GM19455 (cell line): ENCODE results near the gene TARS1.
"Not testable (repeated sequence)": the region's sequence is repeated elsewhere in the genome, so short reads cannot be mapped to it uniquely, and the experiment has no call there.

Experiments used
- ATAC-seq: cut with Tn5 transposase; IDR thresholded peaks from one replicate; pipeline ENCODE4 v1.9.1; 2021; ENCODE audit not compliant: unreplicated experiment

TARS1 gene

DNA sequence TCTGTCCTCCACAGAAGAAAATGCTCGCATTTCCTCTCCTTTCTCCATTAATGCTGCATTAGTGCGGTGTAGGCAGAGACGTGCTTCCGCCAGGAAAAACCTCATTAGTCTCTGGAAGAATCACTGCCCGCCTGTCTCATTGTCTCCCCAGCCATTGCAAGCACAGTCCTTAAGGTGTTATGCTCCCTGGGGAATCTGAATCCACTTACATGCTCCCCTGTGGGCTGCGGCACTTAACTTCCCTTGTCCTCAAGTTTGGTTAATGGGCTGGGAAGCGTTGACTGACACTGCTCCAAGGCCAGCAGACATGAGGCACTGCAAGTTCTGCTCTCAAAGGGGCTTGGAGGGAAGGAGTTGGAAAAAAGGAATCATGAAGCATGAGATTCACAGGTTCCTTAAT, 41.6 kb downstream of the TARS1 start:
- ATAC-seq = no peak

DNA sequence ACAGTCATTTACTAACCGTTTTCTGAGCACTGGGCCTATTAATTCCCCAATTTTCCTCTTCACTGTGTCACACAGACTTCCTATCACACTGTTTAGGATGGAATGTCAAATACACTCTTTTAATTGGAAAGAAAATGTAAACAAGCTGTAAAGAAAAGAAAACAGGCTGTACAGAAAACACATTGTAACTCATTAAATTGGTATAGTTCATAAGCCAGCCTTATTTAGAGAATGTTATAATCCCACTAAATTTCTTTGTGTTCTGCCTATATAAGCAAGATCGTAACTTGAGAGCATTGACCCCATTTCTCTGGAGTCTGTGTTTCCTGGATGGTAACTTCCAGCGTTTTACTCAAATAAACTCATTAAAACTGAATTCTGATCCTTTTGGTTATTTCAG, 46.5 kb downstream of the TARS1 start:
- no peak for ATAC-seq

DNA sequence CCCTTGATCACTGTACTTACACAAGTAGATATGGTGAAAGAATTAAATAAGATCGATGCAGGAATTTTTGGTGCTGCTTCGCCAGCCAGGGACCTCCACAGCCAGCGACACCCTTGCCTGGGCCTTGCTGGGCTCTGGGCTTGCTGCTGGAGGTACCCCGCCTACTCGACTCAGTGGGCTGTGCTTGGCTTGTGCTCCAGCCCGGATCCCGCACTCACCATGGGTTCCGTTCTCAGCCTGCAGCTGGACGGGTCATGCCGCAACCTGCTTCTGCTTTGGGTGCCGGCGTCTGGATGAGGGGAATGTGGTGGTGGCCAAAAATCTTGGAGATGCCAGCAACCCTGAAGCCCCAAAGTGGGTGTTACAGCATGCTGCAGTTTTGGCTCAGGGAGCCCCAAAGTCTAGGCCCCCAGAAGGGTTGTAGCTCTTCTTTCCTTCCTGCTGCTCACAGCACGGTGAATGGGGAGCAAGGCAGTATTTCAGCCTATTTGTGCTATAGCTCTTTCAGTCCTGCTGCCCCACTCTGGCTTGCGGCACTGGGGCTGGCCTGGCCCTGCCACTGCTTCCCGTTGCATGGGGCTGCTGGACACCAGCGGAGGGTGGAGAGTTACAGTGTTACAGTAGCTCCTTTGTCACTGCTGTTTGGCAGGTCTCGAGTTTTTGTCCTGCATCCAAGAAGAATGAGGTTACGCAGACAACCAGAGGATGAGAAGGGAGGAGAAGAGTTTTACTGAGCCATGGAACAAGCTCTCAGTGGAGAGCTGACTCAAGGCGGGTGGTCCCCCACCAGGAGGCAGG, 48.0 kb downstream of the TARS1 start:
- no peak for ATAC-seq

DNA sequence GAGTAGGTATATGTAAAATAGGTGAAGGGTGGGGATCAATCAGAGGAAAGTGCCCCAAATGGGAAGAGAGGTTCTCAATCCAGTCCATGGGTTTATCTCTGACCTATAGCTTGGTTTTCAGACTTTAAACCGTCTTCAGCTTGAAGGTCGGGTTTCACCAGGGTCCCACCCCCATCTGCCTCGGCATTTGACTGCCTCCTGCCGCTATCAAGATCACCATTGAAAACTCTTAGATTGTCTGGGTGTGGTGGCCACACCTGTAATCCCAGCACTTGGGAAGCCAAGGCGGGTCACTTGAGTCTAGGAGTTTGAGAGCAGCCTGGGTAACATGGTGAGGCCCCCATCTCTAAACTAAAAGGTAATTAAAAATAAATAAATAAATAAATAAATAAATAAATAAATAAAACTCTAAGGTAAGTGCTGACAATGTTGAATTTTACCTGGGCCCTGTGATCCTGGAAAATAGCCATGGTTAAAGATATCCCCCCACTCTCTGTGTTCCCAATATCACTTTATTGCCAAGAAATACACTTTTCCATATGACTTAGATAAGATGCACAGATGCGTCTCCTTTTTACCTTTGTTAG, 48.8 kb downstream of the TARS1 start:
- ATAC-seq = no peak

DNA sequence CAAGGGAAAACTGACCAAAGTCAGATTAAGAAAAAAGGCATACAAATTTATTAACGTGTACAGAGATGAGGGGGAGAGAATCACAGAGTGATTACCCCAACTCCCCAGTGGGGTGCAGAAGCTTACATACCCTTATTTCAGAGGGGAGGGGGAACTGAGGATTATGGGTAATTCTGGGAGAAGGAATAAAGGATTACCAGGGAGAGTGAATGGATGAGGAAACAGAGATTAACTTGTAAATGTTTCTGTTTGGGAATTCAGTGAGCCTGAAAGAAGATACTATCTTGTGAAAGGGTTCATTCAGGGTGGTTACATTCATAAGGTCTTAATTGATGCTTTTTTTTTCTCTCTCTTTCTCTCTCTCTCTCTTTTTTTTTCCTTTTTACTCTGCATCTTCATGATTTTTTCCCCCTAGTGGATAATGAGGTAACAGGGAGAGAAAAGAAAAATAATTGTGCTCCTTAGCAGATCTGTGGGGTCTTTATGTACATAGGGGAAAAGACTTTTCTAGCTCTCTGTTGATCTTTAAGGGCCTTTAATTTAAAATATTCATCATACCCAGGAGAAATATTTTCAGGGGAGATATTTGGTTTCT, 49.4 kb downstream of the TARS1 start:
- no peak for ATAC-seq

DNA sequence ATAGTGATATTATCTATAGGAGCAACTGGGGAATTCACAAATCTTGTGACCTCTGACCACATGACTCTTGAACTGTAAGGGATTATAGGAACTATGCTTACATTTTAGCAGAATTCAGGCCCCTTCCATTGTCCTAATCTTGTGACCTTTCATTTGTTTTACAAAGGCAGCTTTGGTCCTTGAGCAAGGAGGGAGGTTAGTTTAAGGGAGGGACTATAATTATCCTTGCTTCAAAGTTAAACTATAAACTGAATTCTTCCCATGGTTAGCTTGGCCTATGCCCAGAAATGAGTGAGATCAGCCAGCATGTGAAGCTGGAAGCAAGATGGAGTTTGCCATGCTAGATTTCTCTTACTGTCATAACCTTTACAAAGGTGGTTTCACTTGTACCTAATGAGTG, 51.2 kb downstream of the TARS1 start:
- ATAC-seq = no peak

DNA sequence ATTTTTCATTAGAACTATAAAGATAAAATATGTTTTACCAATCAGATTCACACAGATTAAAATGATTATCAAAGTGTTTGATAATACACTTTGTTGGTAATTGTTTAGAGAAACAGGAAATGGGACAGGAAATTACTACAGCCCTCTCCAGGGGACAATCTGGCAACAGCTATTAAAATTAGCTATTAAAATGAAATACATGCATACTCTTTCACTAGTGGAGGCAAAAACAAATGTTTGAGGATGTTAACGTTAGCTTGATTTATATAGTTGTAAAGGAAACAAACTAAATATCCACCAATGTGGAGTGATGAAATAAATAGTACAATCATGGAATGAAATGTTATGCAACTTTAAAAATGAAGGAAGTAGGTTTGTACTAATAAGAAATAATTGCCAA, 53.7 kb downstream of the TARS1 start:
- ATAC-seq = no peak

DNA sequence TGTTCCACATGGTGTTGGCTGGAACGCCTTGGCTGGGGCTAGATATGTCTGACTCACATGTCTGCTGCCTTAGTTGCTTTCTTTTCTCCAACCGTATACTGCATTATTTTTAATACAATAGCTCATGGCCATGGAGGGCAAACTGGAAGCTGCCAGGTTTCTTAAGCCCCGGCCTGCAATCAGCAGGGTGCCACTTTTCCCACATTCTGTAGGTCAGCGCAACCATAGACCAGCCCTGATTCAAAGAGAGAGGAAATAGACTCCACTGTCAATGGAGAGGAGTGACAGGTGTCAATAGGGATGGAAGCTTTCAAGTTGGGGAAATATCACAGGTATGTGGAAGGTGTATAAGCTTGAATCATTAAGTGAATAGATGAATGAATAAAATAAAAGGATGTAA, 60.5 kb downstream of the TARS1 start:
- ATAC-seq = no peak

DNA sequence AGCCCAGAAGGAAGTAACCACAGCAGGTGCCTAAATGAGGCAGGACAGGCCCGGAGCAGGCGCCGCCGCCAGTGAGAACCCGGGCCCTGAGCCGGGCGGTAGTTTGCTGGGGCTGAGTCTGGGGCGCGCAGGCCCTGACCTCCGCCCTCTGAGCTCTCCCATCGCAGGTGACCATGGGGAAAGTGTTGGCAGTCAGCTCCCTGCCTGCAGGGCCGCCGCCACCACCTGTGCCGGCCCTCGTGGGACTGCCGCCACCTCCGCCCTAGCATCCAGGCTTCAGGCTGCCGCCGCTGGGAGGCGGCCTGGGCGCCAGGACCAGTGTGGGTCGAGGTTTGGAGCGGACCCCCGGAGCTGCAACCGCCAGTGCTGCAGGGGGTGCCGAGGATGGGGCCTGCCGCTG, 61.1 kb downstream of the TARS1 start:
- no peak for ATAC-seq

DNA sequence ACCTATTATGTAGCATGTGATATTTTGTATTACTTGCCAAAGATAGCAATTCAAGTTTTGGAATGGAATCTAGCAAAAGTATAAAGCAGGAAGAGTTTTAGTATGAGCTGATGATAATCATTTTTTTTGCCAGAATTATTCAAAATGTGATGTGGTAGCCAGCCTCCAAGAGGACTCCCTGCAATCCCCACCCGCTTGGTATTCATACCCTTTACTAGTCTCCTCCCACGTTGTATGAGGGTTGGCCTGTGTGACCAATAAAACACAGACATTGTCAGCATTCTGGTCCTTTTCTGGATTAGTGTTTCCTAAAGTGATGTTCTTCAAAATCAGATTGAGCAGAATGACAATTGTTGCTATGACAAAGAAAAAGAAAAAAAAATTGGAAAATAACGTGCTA, 63.8 kb downstream of the TARS1 start:
- ATAC-seq = no peak

DNA sequence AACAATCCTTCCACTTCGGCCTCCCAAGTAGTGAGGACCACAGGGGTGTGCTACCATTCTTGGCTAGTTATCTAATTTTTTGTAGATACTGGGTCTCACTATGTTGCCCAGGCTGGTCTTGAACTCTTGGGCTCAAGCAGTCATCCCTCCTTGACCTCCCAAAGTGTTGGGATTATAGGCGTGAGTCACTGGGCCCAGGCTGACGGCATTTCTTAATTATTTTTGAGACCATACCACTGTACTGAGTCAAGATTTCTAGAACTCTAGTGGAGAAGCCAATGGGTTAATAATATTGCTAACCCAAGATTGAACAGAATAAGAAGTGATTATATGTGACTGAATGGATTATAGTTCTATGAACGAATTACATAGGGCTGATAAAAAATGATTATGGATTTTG, 66.7 kb downstream of the TARS1 start:
- ATAC-seq = no peak

DNA sequence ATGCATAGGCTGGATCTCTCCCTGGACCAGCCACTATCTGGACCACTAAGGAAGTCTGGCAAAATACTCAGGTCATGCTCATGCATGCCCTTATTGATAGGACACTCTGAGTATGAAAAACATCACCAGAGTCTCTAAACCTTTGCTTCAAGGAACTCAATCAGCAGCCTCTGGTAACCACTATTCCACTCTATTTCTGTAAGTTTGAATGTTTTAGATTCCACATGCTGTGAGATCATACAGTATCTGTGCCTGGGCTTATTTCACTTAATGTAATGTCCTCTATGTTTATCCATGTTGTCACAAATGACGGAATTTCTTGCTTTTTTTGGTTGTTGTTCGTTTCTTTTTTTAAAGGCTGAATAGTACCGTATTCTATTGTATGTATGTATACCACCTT, 68.3 kb downstream of the TARS1 start:
- ATAC-seq = no peak

DNA sequence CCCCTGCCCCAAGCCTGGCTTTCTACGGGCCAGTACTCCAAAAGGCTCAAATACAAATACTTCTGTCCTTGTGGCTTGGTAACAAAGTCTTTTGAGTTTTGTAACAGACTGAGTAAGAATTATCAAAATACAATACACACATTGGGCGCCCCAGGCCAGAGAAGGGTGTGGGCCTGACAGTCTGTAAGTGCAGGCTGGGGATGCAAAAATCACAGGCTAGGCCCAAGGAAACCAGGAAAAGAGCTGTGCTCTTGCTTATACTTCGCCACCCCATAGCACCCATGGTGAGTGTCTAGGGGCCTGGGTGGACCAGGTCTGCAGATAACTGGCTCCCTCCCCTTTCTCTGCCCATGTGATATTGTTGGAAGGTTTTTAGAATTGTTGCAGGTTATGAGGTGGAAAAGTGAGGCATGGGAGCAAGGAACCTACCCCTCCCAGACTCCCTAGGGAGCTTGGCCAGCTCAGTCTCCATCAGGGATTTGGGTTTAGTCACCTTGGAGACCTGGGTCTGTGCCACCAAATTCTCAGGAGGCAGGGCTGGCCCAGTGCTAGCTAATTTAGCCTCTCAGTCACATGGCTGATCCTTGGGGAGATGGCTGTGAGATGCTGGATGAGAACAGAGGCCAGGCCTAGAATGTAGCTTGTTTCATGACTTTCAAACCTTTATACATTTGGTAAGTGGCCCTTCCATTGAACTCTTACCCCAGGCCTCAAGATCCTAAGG, 72.9 kb downstream of the TARS1 start:
- ATAC-seq = no peak

DNA sequence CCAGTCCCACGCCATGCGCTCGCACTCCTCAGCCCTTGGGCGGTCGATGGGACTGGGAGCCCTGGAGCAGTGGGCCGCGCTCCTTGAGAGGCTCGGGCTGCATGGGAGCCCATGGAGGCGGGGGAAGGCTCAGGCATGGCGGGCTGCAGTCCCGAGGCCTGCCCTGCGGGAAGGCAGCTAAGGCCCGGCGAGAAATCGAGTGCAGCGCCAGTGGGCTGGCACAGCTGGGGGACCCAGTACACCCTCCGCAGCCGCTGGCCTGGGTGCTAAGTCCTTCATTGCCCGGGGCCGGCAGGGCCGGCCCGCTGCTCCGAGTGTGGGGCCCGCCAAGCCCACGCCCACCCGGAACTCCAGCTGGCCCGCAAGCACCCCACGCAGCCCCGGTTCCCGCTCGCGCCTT, 74.6 kb downstream of the TARS1 start:
- ATAC-seq = not testable (repeated sequence)

DNA sequence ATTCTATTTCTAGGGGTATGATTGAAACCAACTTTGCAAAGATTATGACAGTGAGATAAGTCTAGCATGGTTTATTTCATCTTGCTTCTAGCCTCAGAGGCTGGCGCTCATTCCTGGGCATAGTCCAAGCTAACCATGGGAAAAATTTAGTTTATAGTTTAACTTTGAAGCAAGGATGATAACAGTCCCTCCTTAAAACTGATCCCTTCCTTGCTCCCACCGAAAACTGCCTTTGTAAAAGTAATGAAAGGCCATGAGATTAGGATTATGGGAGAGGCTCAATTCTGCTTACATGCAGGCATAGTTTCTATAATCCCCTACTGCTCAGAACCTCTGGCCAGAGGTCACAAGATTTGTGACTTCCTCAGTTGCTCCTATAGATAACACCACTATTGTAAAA, 75.7 kb downstream of the TARS1 start:
- no peak for ATAC-seq
